GM12865 (cell line): ENCODE data around the gene VSIG10.

Source experiments
- DNase-seq: peaks from one replicate; pipeline ENCODE4 v3.0.0; 2010; ENCODE audit warnings: low read depth
- H3K4me3 ChIP-seq: 2 replicates; pipeline ENCODE4 v1.5.1; 2011; ENCODE audit warnings: mild to moderate bottlenecking, low read depth, low read length, control low read depth
- TF ChIP-seq, protein P1 (sequence below): IDR thresholded peaks from 2 replicates; pipeline ENCODE4 v1.5.1; 2011; ENCODE audit warnings: low read length, control low read depth, low read depth, inconsistent platforms; ENCODE audit not compliant: insufficient read depth; ENCODE audit errors: missing control alignments

VSIG10 gene

GRCh38 chr12:118042091-118042490 is 61.7 kb downstream of the VSIG10 start:
- DNase-seq = peak; percentile 63
- H3K4me3 ChIP-seq = no peak overlapping the region
- TF ChIP-seq, protein P1, sequence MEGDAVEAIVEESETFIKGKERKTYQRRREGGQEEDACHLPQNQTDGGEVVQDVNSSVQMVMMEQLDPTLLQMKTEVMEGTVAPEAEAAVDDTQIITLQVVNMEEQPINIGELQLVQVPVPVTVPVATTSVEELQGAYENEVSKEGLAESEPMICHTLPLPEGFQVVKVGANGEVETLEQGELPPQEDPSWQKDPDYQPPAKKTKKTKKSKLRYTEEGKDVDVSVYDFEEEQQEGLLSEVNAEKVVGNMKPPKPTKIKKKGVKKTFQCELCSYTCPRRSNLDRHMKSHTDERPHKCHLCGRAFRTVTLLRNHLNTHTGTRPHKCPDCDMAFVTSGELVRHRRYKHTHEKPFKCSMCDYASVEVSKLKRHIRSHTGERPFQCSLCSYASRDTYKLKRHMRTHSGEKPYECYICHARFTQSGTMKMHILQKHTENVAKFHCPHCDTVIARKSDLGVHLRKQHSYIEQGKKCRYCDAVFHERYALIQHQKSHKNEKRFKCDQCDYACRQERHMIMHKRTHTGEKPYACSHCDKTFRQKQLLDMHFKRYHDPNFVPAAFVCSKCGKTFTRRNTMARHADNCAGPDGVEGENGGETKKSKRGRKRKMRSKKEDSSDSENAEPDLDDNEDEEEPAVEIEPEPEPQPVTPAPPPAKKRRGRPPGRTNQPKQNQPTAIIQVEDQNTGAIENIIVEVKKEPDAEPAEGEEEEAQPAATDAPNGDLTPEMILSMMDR = no peak

GRCh38 chr12:118038137-118038536 is 65.7 kb downstream of the VSIG10 start:
- DNase-seq = no peak
- no peak overlapping the region for H3K4me3 ChIP-seq
- TF ChIP-seq, protein P1 = no peak

DNA sequence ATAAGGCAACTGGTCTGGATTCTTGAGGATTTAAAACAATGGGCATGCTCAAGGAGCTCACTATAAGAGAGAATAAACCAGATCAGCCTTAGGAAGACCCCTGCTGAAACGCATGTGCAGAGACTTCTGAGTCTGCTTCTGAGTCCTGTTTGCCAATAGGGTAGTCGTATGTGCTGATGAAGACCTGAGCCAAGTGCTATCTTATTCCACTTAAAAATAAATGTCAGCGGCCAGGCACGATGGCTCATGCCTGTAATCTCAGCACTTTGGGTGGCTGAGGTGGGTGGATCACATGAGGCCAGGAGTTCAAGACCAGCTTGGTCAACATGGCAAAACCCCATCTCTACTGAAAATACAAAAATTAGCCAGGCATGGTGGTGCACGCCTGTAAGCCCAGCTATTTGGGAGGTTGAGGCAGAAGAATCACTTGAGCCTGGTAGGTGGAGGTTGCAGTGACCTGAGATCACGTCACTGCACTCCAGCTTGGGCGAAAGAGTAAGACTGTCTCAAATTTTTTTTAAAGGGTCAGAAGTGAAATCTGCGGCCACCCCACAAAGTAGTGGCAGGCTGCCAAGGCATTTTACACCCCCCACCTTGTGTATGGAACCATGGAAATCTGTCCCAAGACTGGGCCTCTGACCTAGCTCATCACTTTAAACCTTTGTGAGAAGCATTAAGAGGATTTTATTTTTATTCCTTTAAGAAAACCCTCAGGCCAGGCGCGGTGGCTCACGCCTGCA is 67.0 kb downstream of the VSIG10 start:
- DNase-seq = no peak
- TF ChIP-seq, protein P1 = no peak
- H3K4me3 ChIP-seq = no peak overlapping the region

- peak; percentile 84 for DNase-seq
- TF ChIP-seq, protein P1 = no peak
- no peak overlapping the region for H3K4me3 ChIP-seq
Observed at GRCh38 chr12:118035190-118036041, 68.4 kb downstream of the VSIG10 start.

GRCh38 chr12:118034429-118035189 is 69.2 kb downstream of the VSIG10 start:
- H3K4me3 ChIP-seq = no peak overlapping the region
- TF ChIP-seq, protein P1 = no peak
- no peak for DNase-seq

DNA sequence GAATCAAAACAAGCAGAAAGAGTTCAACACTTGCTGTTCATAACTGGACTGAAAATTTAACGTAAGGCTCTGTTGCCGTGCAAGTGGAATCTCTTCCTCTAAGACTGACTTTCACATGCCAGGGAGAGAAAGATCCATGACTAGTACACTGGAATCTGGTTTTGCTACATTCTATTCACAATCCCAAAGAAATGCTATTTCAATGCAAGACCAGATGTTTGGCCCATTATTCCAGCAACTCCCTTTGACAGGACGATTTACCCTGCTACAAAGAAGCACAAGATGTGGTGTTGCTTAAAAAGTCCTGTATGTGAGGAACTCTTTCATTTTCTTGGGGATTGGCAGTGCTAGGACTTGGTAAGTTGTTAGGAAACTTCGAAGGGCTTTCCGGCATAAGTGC is 69.9 kb downstream of the VSIG10 start:
- TF ChIP-seq, protein P1 = no peak
- H3K4me3 ChIP-seq = no peak overlapping the region
- DNase-seq = no peak
